H9 (cell line): ENCODE data around the gene GPC3. TPM values are rescaled to one million over a fixed set of nuclear protein-coding genes. Genes with fewer than 3 reads are reported as not detected.

Experiments used
- DNase-seq: peaks from one replicate; pipeline ENCODE4 v3.0.0-alpha.2; 2017
- H2AFZ ChIP-seq: one replicate; pipeline ENCODE4 v1.6.1; 2013; ENCODE audit warnings: mild to moderate bottlenecking, low read length, control low read depth, moderate library complexity
- H2AK5ac ChIP-seq: 2 replicates; pipeline ENCODE4 v1.6.1; 2013; ENCODE audit warnings: low read length, control low read depth, mixed read lengths; ENCODE audit not compliant: insufficient read length
- H2BK120ac ChIP-seq: one replicate; pipeline ENCODE4 v1.6.1; 2013; ENCODE audit warnings: low read depth, mild to moderate bottlenecking, low read length, control low read depth, inconsistent platforms; ENCODE audit not compliant: poor library complexity, severe bottlenecking
- H2BK12ac ChIP-seq: 2 replicates; pipeline ENCODE4 v1.6.1; 2013; ENCODE audit warnings: low read length, control low read depth, mixed read lengths, low read depth; ENCODE audit not compliant: insufficient read length
- H2BK15ac ChIP-seq: 2 replicates; pipeline ENCODE4 v1.6.1; 2013; ENCODE audit warnings: low read depth, low read length, control low read depth
- H2BK20ac ChIP-seq: one replicate; pipeline ENCODE4 v1.6.1; 2013; ENCODE audit warnings: low read depth, mild to moderate bottlenecking, low read length, control low read depth, inconsistent platforms; ENCODE audit not compliant: poor library complexity, severe bottlenecking
- H2BK5ac ChIP-seq: 2 replicates; pipeline ENCODE4 v1.6.1; 2013; ENCODE audit warnings: low read length, control low read depth, mixed read lengths; ENCODE audit not compliant: insufficient read length
- H3K14ac ChIP-seq: 2 replicates; pipeline ENCODE4 v1.6.1; 2013; ENCODE audit warnings: low read length, control low read depth; ENCODE audit not compliant: insufficient read depth
- H3K18ac ChIP-seq: 2 replicates; pipeline ENCODE4 v1.6.1; 2013; ENCODE audit warnings: low read depth, mild to moderate bottlenecking, mixed read lengths, low read length, control low read depth; ENCODE audit not compliant: insufficient read length
- H3K23ac ChIP-seq: 2 replicates; pipeline ENCODE4 v1.6.1; 2013; ENCODE audit warnings: low read length, control low read depth, mixed read lengths, low read depth; ENCODE audit not compliant: insufficient read length
- H3K23me2 ChIP-seq: 2 replicates; pipeline ENCODE4 v1.6.1; 2013; ENCODE audit warnings: low read depth, mild to moderate bottlenecking, mixed read lengths, low read length, control low read depth; ENCODE audit not compliant: insufficient read length, poor library complexity, severe bottlenecking
- H3K27ac ChIP-seq: 2 replicates; pipeline ENCODE4 v1.5.1; 2013; ENCODE audit warnings: low read length, control low read depth, mixed read lengths, low read depth; ENCODE audit not compliant: insufficient read length
- H3K27me3 ChIP-seq: 2 replicates; pipeline ENCODE4 v1.6.1; 2013; ENCODE audit warnings: low read length, control low read depth, inconsistent platforms; ENCODE audit not compliant: insufficient read depth
- H3K4ac ChIP-seq: 2 replicates; pipeline ENCODE4 v1.6.1; 2013; ENCODE audit warnings: low read depth, mild to moderate bottlenecking, control low read depth, inconsistent platforms, low read length, moderate library complexity
- H3K4me1 ChIP-seq: 2 replicates; pipeline ENCODE4 v1.6.1; 2013; ENCODE audit warnings: low read length, control low read depth, inconsistent platforms; ENCODE audit not compliant: insufficient read depth
- H3K4me2 ChIP-seq: 2 replicates; pipeline ENCODE4 v1.6.1; 2013; ENCODE audit warnings: low read length, control low read depth, mixed read lengths; ENCODE audit not compliant: insufficient read length, insufficient read depth
- H3K56ac ChIP-seq: 2 replicates; pipeline ENCODE4 v1.6.1; 2013; ENCODE audit warnings: low read depth, mild to moderate bottlenecking, mixed read lengths, low read length, control low read depth; ENCODE audit not compliant: insufficient read length
- H3K79me1 ChIP-seq: 2 replicates; pipeline ENCODE4 v1.6.1; 2013; ENCODE audit warnings: low read depth, mild to moderate bottlenecking, moderate library complexity, low read length, control low read depth, inconsistent platforms; ENCODE audit not compliant: insufficient read depth, poor library complexity, severe bottlenecking
- H3K79me2 ChIP-seq: 2 replicates; pipeline ENCODE4 v1.6.1; 2013; ENCODE audit warnings: low read length, control low read depth, inconsistent platforms; ENCODE audit not compliant: insufficient read depth
- H3K9ac ChIP-seq: 2 replicates; pipeline ENCODE4 v1.6.1; 2013; ENCODE audit warnings: low read length, control low read depth, mixed read lengths; ENCODE audit not compliant: insufficient read length; ENCODE audit errors: extremely low read depth
- H3K9me3 ChIP-seq: one replicate; pipeline ENCODE4 v1.6.1; 2013; ENCODE audit warnings: low read depth, low read length, inconsistent platforms; ENCODE audit not compliant: control insufficient read depth
- H3T11ph ChIP-seq: one replicate; pipeline ENCODE4 v1.6.1; 2013; ENCODE audit warnings: mild to moderate bottlenecking, low read length, control low read depth, inconsistent platforms
- H4K20me1 ChIP-seq: one replicate; pipeline ENCODE4 v1.6.1; 2013; ENCODE audit not compliant: control insufficient read depth, insufficient read length, insufficient read depth
- H4K5ac ChIP-seq: 2 replicates; pipeline ENCODE4 v1.6.1; 2013; ENCODE audit warnings: low read depth, mild to moderate bottlenecking, mixed read lengths, low read length, control low read depth; ENCODE audit not compliant: insufficient read length
- H4K8ac ChIP-seq: replicated peaks from 2 replicates; pipeline ENCODE4 v1.6.1; 2013; ENCODE audit warnings: low read length, control low read depth, mixed read lengths, low read depth; ENCODE audit not compliant: insufficient read length
- H4K91ac ChIP-seq: 2 replicates; pipeline ENCODE4 v1.6.1; 2013; ENCODE audit warnings: low read depth, mild to moderate bottlenecking, moderate library complexity, mixed read lengths, low read length, control low read depth; ENCODE audit not compliant: insufficient read length
- H3K27ac Mint-ChIP-seq, 3 experiments: 2 replicates in 2 of 3; 3 replicates in 1 of 3; pipeline ENCODE4 v1.8.0; 2020 to 2021; ENCODE audit warnings: mixed read lengths in 3 of 3, mild to moderate bottlenecking in 1 of 3, moderate library complexity in 1 of 3
- H3K27me3 Mint-ChIP-seq: 2 replicates; pipeline ENCODE4 v1.8.0; 2021; ENCODE audit warnings: low read depth, mild to moderate bottlenecking, moderate library complexity, mixed read lengths
- H3K36me3 Mint-ChIP-seq, 3 experiments: 2 replicates in 2 of 3; 3 replicates in 1 of 3; pipeline ENCODE4 v1.8.0; 2020 to 2021; ENCODE audit warnings: low read depth in 3 of 3, mixed read lengths in 3 of 3; ENCODE audit not compliant: insufficient read depth in 1 of 3
- H3K4me1 Mint-ChIP-seq, 2 experiments: 2 replicates each; pipeline ENCODE4 v1.8.0; 2020; ENCODE audit warnings: mixed read lengths in 2 of 2
- H3K4me3 Mint-ChIP-seq, 2 experiments: 2 replicates in 1 of 2; 3 replicates in 1 of 2; pipeline ENCODE4 v1.8.0; 2020 to 2021; ENCODE audit warnings: mild to moderate bottlenecking in 2 of 2, mixed read lengths in 2 of 2, moderate library complexity in 1 of 2
- H3K9me3 Mint-ChIP-seq, 2 experiments: 2 replicates in 1 of 2; 3 replicates in 1 of 2; pipeline ENCODE4 v1.8.0; 2020; ENCODE audit warnings: mild to moderate bottlenecking in 2 of 2, mixed read lengths in 2 of 2, moderate library complexity in 1 of 2
- CTCF ChIP-seq: fragments of 200-600 bp; sonication (generic); conservative IDR thresholded peaks from 3 replicates; pipeline ENCODE4 v1.8.0; 2021; ENCODE audit warnings: antibody characterized with exemption, mild to moderate bottlenecking
- WGBS: extraction: QIAGEN DNeasy Blood & Tissue Kit; methylation state at CpG from one replicate; pipeline ENCODE4 v1.1.7; 2013; ENCODE audit warnings: missing lambda C conversion rate, low lambda C conversion rate, mixed read lengths; ENCODE audit not compliant: insufficient read length; ENCODE audit errors: extremely low coverage; 5-methylcytosine and 5-hydroxymethylcytosine counted together
- total RNA-seq: library from RNA; stranded (reverse); gene quantifications from 2 replicates; pipeline ENCODE4 v1.2.1, GENCODE V29; 2021

The GPC3 gene
- total RNA-seq, 1 experiment from 2014 or later, result 108 TPM

- H2BK12ac ChIP-seq, result no peak overlapping the region
- H2BK20ac ChIP-seq, result no peak overlapping the region
- H3K4me1 ChIP-seq, result no peaks in the 10 kb centered on the region
- no peak overlapping the region for H3K14ac ChIP-seq
- H4K20me1 ChIP-seq, result no peaks in the 10 kb centered on the region
- TF ChIP-seq CTCF, result no peak
- Mint-ChIP-seq H3K36me3 (no peaks in the 10 kb centered on the region; a peak in 1 of 7 replicates), H3K4me3 (no peak overlapping the region), H3K4me1 (peaks cover 5 to 8% of the 10 kb centered on the region in 2 experiments; a peak in 3 of 4 replicates), H3K9me3 (no peaks in the 10 kb centered on the region), H3K27ac (no peak overlapping the region), H3K27me3 (no peaks in the 10 kb centered on the region)
- no peaks in the 10 kb centered on the region for H3K23me2 ChIP-seq
- no peak overlapping the region for H2BK120ac ChIP-seq
- H3K4ac ChIP-seq, result no peak overlapping the region
- no peaks in the 10 kb centered on the region for H3K9me3 ChIP-seq
- H3K4me2 ChIP-seq, result no peak overlapping the region
- no peak overlapping the region for H4K8ac ChIP-seq
- no peak overlapping the region for H3K9ac ChIP-seq
- H3K18ac ChIP-seq, result no peak overlapping the region
- no peak for DNase-seq
- H2AFZ ChIP-seq, result no peak overlapping the region
- no peak overlapping the region for H4K91ac ChIP-seq
- H2BK15ac ChIP-seq, result no peak overlapping the region
- no peak overlapping the region for H2AK5ac ChIP-seq
- no peaks in the 10 kb centered on the region for H3K79me1 ChIP-seq
- no peak overlapping the region for H3K56ac ChIP-seq
- H4K5ac ChIP-seq, result no peak overlapping the region
- no CpG with 5 or more reads among the region's 3 CpGs for WGBS
- no peak overlapping the region for H3K23ac ChIP-seq
- H3K27me3 ChIP-seq, result no peaks in the 10 kb centered on the region
- H3K27ac ChIP-seq, result no peak overlapping the region
- no peak overlapping the region for H3T11ph ChIP-seq
- H2BK5ac ChIP-seq, result no peak overlapping the region
- no peaks in the 10 kb centered on the region for H3K79me2 ChIP-seq
These were observed 133.0 kb downstream of the GPC3 start for GRCh38 chrX:133852401-133852800.
